Upper lobe of right lung (tissue), 1 donor: ENCODE data around the gene FYCO1. TPM values are rescaled to one million over a fixed set of nuclear protein-coding genes. Genes with fewer than 3 reads are reported as not detected.
"Not testable (repeated sequence)": the region's sequence is repeated elsewhere in the genome, so short reads cannot be mapped to it uniquely, and the experiment has no call there.

Experiments
- ATAC-seq: fragments of 200-7000 bp; cut with Tn5 transposase; one replicate; pipeline ENCODE4 v1.9.1; 2020; ENCODE audit warnings: mild to moderate bottlenecking, moderate library complexity
- DNase-seq: peaks from one replicate; pipeline ENCODE4 v3.0.0-alpha.2; 2020
- H3K27ac ChIP-seq: fragments of 200-600 bp; one replicate; pipeline ENCODE4 v1.8.0; 2022
- H3K27me3 ChIP-seq: fragments of 200-600 bp; one replicate; pipeline ENCODE4 v1.8.0; 2022; ENCODE audit warnings: mild to moderate bottlenecking
- H3K36me3 ChIP-seq: fragments of 200-600 bp; one replicate; pipeline ENCODE4 v1.8.0; 2022
- H3K4me1 ChIP-seq: fragments of 200-600 bp; one replicate; pipeline ENCODE4 v1.8.0; 2022
- H3K4me3 ChIP-seq: fragments of 200-600 bp; one replicate; pipeline ENCODE4 v1.8.0; 2022; ENCODE audit warnings: mild to moderate bottlenecking
- H3K9me3 ChIP-seq: fragments of 200-600 bp; one replicate; pipeline ENCODE4 v1.8.0; 2022
- CTCF ChIP-seq: fragments of 200-600 bp; IDR thresholded peaks from one replicate; pipeline ENCODE4 v1.8.0; 2022; ENCODE audit warnings: antibody characterized with exemption
- intact Hi-C: fragments of 100-400 bp; cut with DNase I; formaldehyde crosslinking; loops from one replicate; pipeline ENCODE4 v1.11.0; 2022
- total RNA-seq: library from RNA; stranded (reverse); fragmentation: NEBNext Ultra II Directional; extraction: Animal tissue kit (Norgen Biotek cat#: 25700); gene quantifications from one replicate; pipeline ENCODE4 v1.2.1, GENCODE V29; 2021
- donor health status: DM: no; HTN: yes; CAD: no; lungs with severe emphysema.

The FYCO1 gene
- total RNA-seq, 1 donor from 2014 or later = 47.3 TPM

- H3K27me3 ChIP-seq = no peaks in the 10 kb centered on the region
- no peak for TF ChIP-seq CTCF
- no peak for ATAC-seq
- no peaks in the 10 kb centered on the region for H3K9me3 ChIP-seq
- intact Hi-C loops = no loop called here
- H3K4me3 ChIP-seq = no peak overlapping the region
- H3K4me1 ChIP-seq = peaks cover 18% of the 10 kb centered on the region
- no peak for DNase-seq
- H3K36me3 ChIP-seq = no peaks in the 10 kb centered on the region
- peak overlapping the region; percentile 63 for H3K27ac ChIP-seq
Observed at GRCh38 chr3:46007280-46007679, 11.7 kb upstream of the FYCO1 start.

- TF ChIP-seq CTCF = no peak
- Histone ChIP-seq H3K4me3 (no peak overlapping the region), H3K36me3 (no peaks in the 10 kb centered on the region), H3K4me1 (peaks cover 18% of the 10 kb centered on the region), H3K27me3 (no peaks in the 10 kb centered on the region), H3K27ac (peak overlapping the region; percentile 63), H3K9me3 (no peaks in the 10 kb centered on the region)
- intact Hi-C loops = no loop called here
- no peak for DNase-seq
- ATAC-seq = peak; percentile 39
Observed at GRCh38 chr3:46006238-46007032, 10.8 kb upstream of the FYCO1 start.

- H3K9me3 ChIP-seq, H3K27me3 ChIP-seq, H3K4me3 ChIP-seq, DNase-seq, H3K27ac ChIP-seq, intact Hi-C loops, ATAC-seq, H3K36me3 ChIP-seq: not testable (repeated sequence)
- H3K4me1 ChIP-seq = peaks cover 18% of the 10 kb centered on the region
Observed at GRCh38 chr3:46003706-46004105, 8.1 kb upstream of the FYCO1 start.

- DNase-seq (no peak), ATAC-seq (no peak)
- intact Hi-C loops = no loop called here
- H3K9me3 ChIP-seq = no peaks in the 10 kb centered on the region
- no peaks in the 10 kb centered on the region for H3K27me3 ChIP-seq
- no peak for TF ChIP-seq CTCF
- H3K4me3 ChIP-seq = no peak overlapping the region
- no peaks in the 10 kb centered on the region for H3K36me3 ChIP-seq
- peaks cover 8% of the 10 kb centered on the region for H3K4me1 ChIP-seq
- H3K27ac ChIP-seq = no peak overlapping the region
Observed at GRCh38 chr3:46001178-46001577, 5.6 kb upstream of the FYCO1 start.

GRCh38 chr3:45997942-45998341, 2.3 kb upstream of the FYCO1 start:
- Histone ChIP-seq H3K4me1 (peaks cover 24% of the 10 kb centered on the region), H3K27me3 (no peaks in the 10 kb centered on the region), H3K9me3 (no peaks in the 10 kb centered on the region), H3K4me3 (no peak overlapping the region), H3K27ac (no peak overlapping the region), H3K36me3 (no peaks in the 10 kb centered on the region)
- intact Hi-C loops = no loop called here
- ATAC-seq = no peak
- no peak for TF ChIP-seq CTCF
- no peak for DNase-seq

- ATAC-seq, H3K27me3 ChIP-seq, H3K27ac ChIP-seq, intact Hi-C loops, H3K9me3 ChIP-seq, H3K4me3 ChIP-seq, H3K36me3 ChIP-seq, DNase-seq: not testable (repeated sequence)
- H3K4me1 ChIP-seq = peaks cover 29% of the 10 kb centered on the region
Observed at GRCh38 chr3:45997499-45997898, 1.9 kb upstream of the FYCO1 start.
